Smooth muscle cell of the umbilical artery (primary cell): Measurements from ENCODE around the gene SNRPN. TPM values are rescaled to one million over a fixed set of nuclear protein-coding genes. Genes with fewer than 3 reads are reported as not detected.

Experiments used
- total RNA-seq: library from RNA; depleted of rRNA; stranded (reverse); fragments of >200 nt; gene quantifications from 2 replicates; pipeline ENCODE4 v1.2.3, GENCODE V29; 2014

SNRPN gene
- 244 and 311 TPM in 2 replicates for total RNA-seq

DNA sequence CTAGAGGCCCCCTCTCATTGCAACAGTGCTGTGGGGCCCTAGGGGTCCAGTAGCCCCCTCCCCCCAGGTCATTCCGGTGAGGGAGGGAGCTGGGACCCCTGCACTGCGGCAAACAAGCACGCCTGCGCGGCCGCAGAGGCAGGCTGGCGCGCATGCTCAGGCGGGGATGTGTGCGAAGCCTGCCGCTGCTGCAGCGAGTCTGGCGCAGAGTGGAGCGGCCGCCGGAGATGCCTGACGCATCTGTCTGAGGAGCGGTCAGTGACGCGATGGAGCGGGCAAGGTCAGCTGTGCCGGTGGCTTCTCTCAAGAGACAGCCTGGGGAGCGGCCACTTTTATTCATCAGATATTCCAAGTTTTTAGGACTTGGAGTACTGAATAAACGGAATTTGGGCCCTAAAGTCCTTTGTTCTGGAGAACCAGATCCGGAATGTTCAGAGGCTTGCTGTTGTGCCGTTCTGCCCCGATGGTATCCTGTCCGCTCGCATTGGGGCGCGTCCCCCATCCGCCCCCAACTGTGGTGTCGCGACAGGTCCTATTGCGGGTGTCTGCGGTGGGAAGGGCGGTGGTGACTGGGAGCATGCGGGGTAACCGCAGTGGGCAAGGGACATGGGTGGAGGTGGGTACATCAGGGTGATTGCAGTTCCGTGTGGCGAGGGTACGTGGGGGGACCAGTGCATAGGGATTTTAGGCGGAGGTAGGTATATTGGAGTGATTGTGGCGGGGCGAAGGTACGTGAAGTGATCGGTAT lies at the start of gene SNRPN, which contains the start of gene SNURF:
Gene SNRPN, plus strand, starts transcription at position 205 of the 748 bp plus-strand sequence. CDS start 19,467 bp downstream, outside the sequence.
Gene SNURF, plus strand, starts transcription at position 205 of the 748 bp plus-strand sequence. Its CDS starts 62 bp downstream, at position 267.

Other genes starting within 250 kb of the SNRPN start
- 17.4 and 21.4 TPM in 2 replicates for gene SNURF, start within 50 bp of the SNRPN start, total RNA-seq